HCT116 (cell line): ENCODE measurements around the gene PIK3R6.

Experiments used
- ATF3 ChIP-seq: IDR thresholded peaks from 2 replicates; pipeline ENCODE4 v1.6.1; 2012
- CTCF ChIP-seq, 3 experiments: fragments of 200-600 bp in 1 of 3; sonication (generic) in 1 of 3; IDR thresholded peaks in 2 of 3; conservative IDR thresholded peaks in 1 of 3; 2 replicates each; pipeline ENCODE4 v1.5.1; 2012 to 2017; ENCODE audit warnings: low read depth in 2 of 3, low read length in 2 of 3, antibody characterized with exemption in 1 of 3, borderline replicate concordance in 1 of 3, control low read depth in 1 of 3, mild to moderate bottlenecking in 1 of 3, mixed read lengths in 1 of 3, mixed run types in 1 of 3, moderate library complexity in 1 of 3; ENCODE audit not compliant: insufficient read depth in 1 of 3
- EGR1 ChIP-seq: IDR thresholded peaks from 2 replicates; pipeline ENCODE4 v1.6.1; 2012; ENCODE audit warnings: low read depth
- EZH2 ChIP-seq: fragments of 200-600 bp; sonication (generic); IDR thresholded peaks from 2 replicates; pipeline ENCODE4 v1.6.1; 2017; ENCODE audit warnings: antibody characterized with exemption, mixed run types
- EZH2phosphoT487 ChIP-seq: fragments of 200-600 bp; IDR thresholded peaks from 2 replicates; pipeline ENCODE4 v1.6.1; 2018; ENCODE audit warnings: antibody characterized with exemption, borderline replicate concordance
- POLR2A ChIP-seq: IDR thresholded peaks from 2 replicates; pipeline ENCODE4 v1.7.0; 2011; ENCODE audit warnings: borderline replicate concordance; ENCODE audit not compliant: insufficient read depth, insufficient read length; ENCODE audit errors: extremely low read depth
- POLR2AphosphoS5 ChIP-seq: IDR thresholded peaks from 2 replicates; pipeline ENCODE4 v1.6.1; 2011; ENCODE audit warnings: mild to moderate bottlenecking, low read depth, low read length, moderate library complexity
- RAD21 ChIP-seq: IDR thresholded peaks from 2 replicates; pipeline ENCODE4 v1.6.1; 2012; ENCODE audit warnings: low read depth, mild to moderate bottlenecking
- SIN3A ChIP-seq: IDR thresholded peaks from 2 replicates; pipeline ENCODE4 v1.6.1; 2012; ENCODE audit warnings: low read depth
- TCF7L2 ChIP-seq: IDR thresholded peaks from 2 replicates; pipeline ENCODE4 v1.7.0; 2011; ENCODE audit warnings: borderline replicate concordance, inconsistent platforms; ENCODE audit not compliant: insufficient read depth, insufficient read length; ENCODE audit errors: extremely low read depth
- ZFX ChIP-seq: fragments of 450-650 bp; IDR thresholded peaks from 2 replicates; pipeline ENCODE4 v1.6.1; 2017
- TF ChIP-seq, protein P1 (sequence below): IDR thresholded peaks from 2 replicates; pipeline ENCODE4 v1.6.1; 2012; ENCODE audit warnings: low read depth
- TF ChIP-seq, protein P2 (sequence below): IDR thresholded peaks from 2 replicates; pipeline ENCODE4 v1.6.1; 2012

DNA sequence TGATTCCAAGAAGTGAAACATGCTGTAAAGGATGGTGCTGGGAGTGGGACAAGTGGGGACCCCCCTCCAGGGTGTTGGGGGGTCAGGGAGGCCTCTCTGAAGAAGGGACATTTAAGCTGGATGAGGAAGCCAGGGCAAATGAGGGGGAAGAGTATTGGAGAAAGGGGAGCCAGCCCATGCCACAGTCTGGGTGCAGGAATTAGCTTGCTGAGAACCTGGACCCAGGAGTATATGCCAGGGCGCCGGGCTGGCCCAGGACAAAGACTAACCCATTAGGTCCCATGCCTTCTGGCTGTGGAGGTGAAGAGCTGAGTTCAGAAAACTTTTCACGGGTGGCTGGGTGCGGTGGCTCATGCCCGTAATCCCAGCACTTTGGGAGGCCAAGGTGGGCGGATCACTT is 45.6 kb upstream of the PIK3R6 start:
- TF ChIP-seq EZH2 (no peak), SIN3A (no peak), POLR2A (no peak), CTCF (IDR thresholded peaks at IDR 0.05 in 2 of 3, conservative IDR thresholded peaks at IDR 0.05 in 1 of 3; ENCODE audit: borderline replicate concordance in 1 of 3, insufficient read depth in 1 of 3, low read depth in 2 of 3, low read length in 2 of 3) (no peak), POLR2AphosphoS5 (no peak), ZFX (no peak), TCF7L2 (no peak), EGR1 (no peak), ATF3 (no peak), RAD21 (no peak), EZH2phosphoT487 (no peak)
- TF ChIP-seq, protein P1, sequence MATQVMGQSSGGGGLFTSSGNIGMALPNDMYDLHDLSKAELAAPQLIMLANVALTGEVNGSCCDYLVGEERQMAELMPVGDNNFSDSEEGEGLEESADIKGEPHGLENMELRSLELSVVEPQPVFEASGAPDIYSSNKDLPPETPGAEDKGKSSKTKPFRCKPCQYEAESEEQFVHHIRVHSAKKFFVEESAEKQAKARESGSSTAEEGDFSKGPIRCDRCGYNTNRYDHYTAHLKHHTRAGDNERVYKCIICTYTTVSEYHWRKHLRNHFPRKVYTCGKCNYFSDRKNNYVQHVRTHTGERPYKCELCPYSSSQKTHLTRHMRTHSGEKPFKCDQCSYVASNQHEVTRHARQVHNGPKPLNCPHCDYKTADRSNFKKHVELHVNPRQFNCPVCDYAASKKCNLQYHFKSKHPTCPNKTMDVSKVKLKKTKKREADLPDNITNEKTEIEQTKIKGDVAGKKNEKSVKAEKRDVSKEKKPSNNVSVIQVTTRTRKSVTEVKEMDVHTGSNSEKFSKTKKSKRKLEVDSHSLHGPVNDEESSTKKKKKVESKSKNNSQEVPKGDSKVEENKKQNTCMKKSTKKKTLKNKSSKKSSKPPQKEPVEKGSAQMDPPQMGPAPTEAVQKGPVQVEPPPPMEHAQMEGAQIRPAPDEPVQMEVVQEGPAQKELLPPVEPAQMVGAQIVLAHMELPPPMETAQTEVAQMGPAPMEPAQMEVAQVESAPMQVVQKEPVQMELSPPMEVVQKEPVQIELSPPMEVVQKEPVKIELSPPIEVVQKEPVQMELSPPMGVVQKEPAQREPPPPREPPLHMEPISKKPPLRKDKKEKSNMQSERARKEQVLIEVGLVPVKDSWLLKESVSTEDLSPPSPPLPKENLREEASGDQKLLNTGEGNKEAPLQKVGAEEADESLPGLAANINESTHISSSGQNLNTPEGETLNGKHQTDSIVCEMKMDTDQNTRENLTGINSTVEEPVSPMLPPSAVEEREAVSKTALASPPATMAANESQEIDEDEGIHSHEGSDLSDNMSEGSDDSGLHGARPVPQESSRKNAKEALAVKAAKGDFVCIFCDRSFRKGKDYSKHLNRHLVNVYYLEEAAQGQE: no peak
- TF ChIP-seq, protein P2, sequence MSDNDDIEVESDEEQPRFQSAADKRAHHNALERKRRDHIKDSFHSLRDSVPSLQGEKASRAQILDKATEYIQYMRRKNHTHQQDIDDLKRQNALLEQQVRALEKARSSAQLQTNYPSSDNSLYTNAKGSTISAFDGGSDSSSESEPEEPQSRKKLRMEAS: no peak
